Measurements from ENCODE around the gene NOBOX.
"Not testable (repeated sequence)": the region's sequence is repeated elsewhere in the genome, so short reads cannot be mapped to it uniquely, and the experiment has no call there.

Gene NOBOX

GRCh38 chr7:144403649-144404061 lies at the start of gene NOBOX:
NOBOX (minus strand) TSS chr7:144403693.
- no peak for DNase-seq (ENCODE audit: low read depth, low spot score)
- H3K27ac ChIP-seq: no peak within 1 kb of the TSS

GRCh38 chr7:144452064-144452463 lies 48.6 kb upstream of the NOBOX start:
- DNase-seq (ENCODE audit: low read depth, low spot score): no peak
- no peak overlapping the region for H3K27ac ChIP-seq

GRCh38 chr7:144445590-144445989 lies 42.1 kb upstream of the NOBOX start:
- H3K27ac ChIP-seq: no peak overlapping the region
- DNase-seq (ENCODE audit: low read depth, low spot score): no peak

GRCh38 chr7:144439717-144440205 lies 36.3 kb upstream of the NOBOX start:
- DNase-seq (ENCODE audit: low read depth, low spot score): no peak
- no peak overlapping the region for H3K27ac ChIP-seq

- DNase-seq (ENCODE audit: low read depth, low spot score): no peak
- H3K27ac ChIP-seq: no peak overlapping the region
Observed at GRCh38 chr7:144438759-144439158, 35.3 kb upstream of the NOBOX start.

GRCh38 chr7:144437370-144438191 lies 34.1 kb upstream of the NOBOX start:
- DNase-seq (ENCODE audit: low read depth, low spot score): peak; percentile 37
- no peak overlapping the region for H3K27ac ChIP-seq

- H3K27ac ChIP-seq: no peak overlapping the region
- DNase-seq (ENCODE audit: low read depth, low spot score): no peak
Observed at GRCh38 chr7:144436500-144436899, 33.0 kb upstream of the NOBOX start.

GRCh38 chr7:144428431-144428830 lies 24.9 kb upstream of the NOBOX start:
- DNase-seq (ENCODE audit: low read depth, low spot score): no peak
- no peak overlapping the region for H3K27ac ChIP-seq

GRCh38 chr7:144427539-144427938 lies 24.0 kb upstream of the NOBOX start:
- DNase-seq (ENCODE audit: low read depth, low spot score); H3K27ac ChIP-seq: not testable (repeated sequence)

GRCh38 chr7:144418931-144419330 lies 15.4 kb upstream of the NOBOX start:
- DNase-seq (ENCODE audit: low read depth, low spot score): not testable (repeated sequence)
- peak overlapping the region; percentile 16 for H3K27ac ChIP-seq

- DNase-seq (ENCODE audit: low read depth, low spot score): peak; percentile 64
- peak overlapping the region; percentile 58 for H3K27ac ChIP-seq
Observed at GRCh38 chr7:144416341-144416740, 12.8 kb upstream of the NOBOX start.

- DNase-seq (ENCODE audit: low read depth, low spot score): no peak
Observed at GRCh38 chr7:144415858-144416257, 12.4 kb upstream of the NOBOX start.

GRCh38 chr7:144414815-144415214 lies 11.3 kb upstream of the NOBOX start:
- no peak overlapping the region for H3K27ac ChIP-seq
- no peak for DNase-seq (ENCODE audit: low read depth, low spot score)

More at GRCh38 chr7:144415858-144416257, 12.4 kb upstream of the NOBOX start:
- peak overlapping the region; percentile 58 for H3K27ac ChIP-seq

- DNase-seq (ENCODE audit: low read depth, low spot score): no peak
- H3K27ac ChIP-seq: no peak overlapping the region
Observed at GRCh38 chr7:144410441-144410840, 6.9 kb upstream of the NOBOX start.

- DNase-seq (ENCODE audit: low read depth, low spot score): no peak
- H3K27ac ChIP-seq: peak overlapping the region; percentile 86
Observed at GRCh38 chr7:144408121-144408520, 4.6 kb upstream of the NOBOX start.

GRCh38 chr7:144407266-144407931 lies 3.9 kb upstream of the NOBOX start:
- H3K27ac ChIP-seq: peak overlapping the region; percentile 86
- DNase-seq (ENCODE audit: low read depth, low spot score): no peak

- H3K27ac ChIP-seq: no peak overlapping the region
- no peak for DNase-seq (ENCODE audit: low read depth, low spot score)
Observed at GRCh38 chr7:144404946-144405345, 1.5 kb upstream of the NOBOX start.

- no peak for DNase-seq (ENCODE audit: low read depth, low spot score)
- no peak overlapping the region for H3K27ac ChIP-seq
Observed at GRCh38 chr7:144403102-144403501, 391 bp downstream of the NOBOX start.

GRCh38 chr7:144401490-144401889 lies 2.0 kb downstream of the NOBOX start:
- no peak overlapping the region for H3K27ac ChIP-seq
- DNase-seq (ENCODE audit: low read depth, low spot score): no peak

GRCh38 chr7:144399946-144400345 lies 3.5 kb downstream of the NOBOX start:
- no peak for DNase-seq (ENCODE audit: low read depth, low spot score)
- no peak overlapping the region for H3K27ac ChIP-seq

- no peak for DNase-seq (ENCODE audit: low read depth, low spot score)
- no peak overlapping the region for H3K27ac ChIP-seq
Observed at GRCh38 chr7:144398911-144399310, 4.6 kb downstream of the NOBOX start.
